Central memory CD8-positive, alpha-beta T cell (primary cell): ENCODE results near the gene ATP2B2.

Source experiments
- ATAC-seq: fragments of 150-1000 bp; cut with Tn5 transposase; replicated peaks from 2 replicates; pipeline ENCODE4 v1.10.0; 2022; ENCODE audit warnings: mild to moderate bottlenecking, moderate FRiP score, moderate number of reproducible peaks; ENCODE audit not compliant: poor library complexity, severe bottlenecking; ENCODE audit errors: extremely low read depth
- DNase-seq, 2 donors: peaks; one replicate each; pipeline ENCODE4 v3.0.0; 2021; ENCODE audit warnings: low spot score in 2 of 2
- H3K27ac Mint-ChIP-seq: one replicate; pipeline ENCODE4 v1.8.0; 2022; ENCODE audit warnings: low read depth, mild to moderate bottlenecking, moderate library complexity, mixed read lengths
- H3K27me3 Mint-ChIP-seq: one replicate; pipeline ENCODE4 v1.8.0; 2022; ENCODE audit warnings: mixed read lengths
- H3K36me3 Mint-ChIP-seq: one replicate; pipeline ENCODE4 v1.8.0; 2022; ENCODE audit warnings: mild to moderate bottlenecking, moderate library complexity, mixed read lengths; ENCODE audit not compliant: insufficient read depth
- H3K4me1 Mint-ChIP-seq: one replicate; pipeline ENCODE4 v1.8.0; 2022; ENCODE audit warnings: mixed read lengths
- H3K4me3 Mint-ChIP-seq: one replicate; pipeline ENCODE4 v1.8.0; 2022; ENCODE audit warnings: mild to moderate bottlenecking, moderate library complexity, mixed read lengths
- H3K9me3 Mint-ChIP-seq: one replicate; pipeline ENCODE4 v1.8.0; 2022; ENCODE audit warnings: mixed read lengths

ATP2B2 gene

DNA sequence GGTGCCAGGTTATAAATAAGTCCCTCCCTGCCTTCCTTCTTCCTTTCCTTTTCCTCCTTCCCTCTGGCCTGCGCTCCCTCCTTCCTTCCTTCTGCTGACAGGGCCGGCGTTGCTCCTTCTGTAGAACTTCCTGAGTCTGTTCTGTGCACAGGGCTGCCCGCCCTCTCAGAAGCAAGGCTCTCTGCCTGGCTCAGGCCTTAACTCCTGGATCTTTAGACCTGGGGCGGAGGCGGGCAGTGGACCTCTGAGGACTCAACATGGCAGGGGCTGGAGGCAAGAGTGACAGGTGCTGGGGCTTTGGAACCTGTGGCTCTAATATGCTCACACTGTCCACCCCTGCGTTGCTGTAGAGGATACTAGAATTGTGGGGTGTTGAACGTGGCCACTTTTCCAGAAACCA lies 98.0 kb downstream of the ATP2B2 start:
- Mint-ChIP-seq H3K4me1 (no peaks in the 10 kb centered on the region), H3K4me3 (no peak overlapping the region)

DNA sequence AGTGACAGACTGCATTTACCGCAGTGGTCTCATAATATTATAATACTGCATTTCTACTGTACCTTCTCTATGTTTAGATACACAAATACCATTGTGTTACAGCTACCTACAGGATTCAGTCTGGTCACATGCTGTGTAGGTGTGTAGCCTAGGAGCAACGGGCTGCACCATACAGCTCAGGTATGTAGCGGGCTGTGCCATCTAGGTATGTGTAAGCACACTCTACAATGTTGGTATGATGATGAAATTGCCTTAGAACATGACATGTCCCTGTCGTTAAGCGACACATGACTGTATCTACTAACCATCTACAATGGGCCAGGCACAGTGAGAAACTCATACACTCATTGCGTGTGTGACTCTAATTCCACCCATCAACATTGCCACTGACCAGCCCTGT lies 99.0 kb downstream of the ATP2B2 start:
- no peak overlapping the region for H3K27ac Mint-ChIP-seq
- no peaks in the 10 kb centered on the region for H3K9me3 Mint-ChIP-seq
- H3K36me3 Mint-ChIP-seq: no peaks in the 10 kb centered on the region
- H3K4me3 Mint-ChIP-seq: no peak overlapping the region
- ATAC-seq (no peak), DNase-seq (no peak)
- H3K27me3 Mint-ChIP-seq: no peaks in the 10 kb centered on the region
- H3K4me1 Mint-ChIP-seq: no peaks in the 10 kb centered on the region

More for the DNA sequence above, 98.0 kb downstream of the ATP2B2 start:
- Mint-ChIP-seq H3K9me3 (no peaks in the 10 kb centered on the region), H3K27me3 (no peaks in the 10 kb centered on the region), H3K36me3 (no peaks in the 10 kb centered on the region), H3K27ac (no peak overlapping the region)
- ATAC-seq: no peak
- no peak for DNase-seq

DNA sequence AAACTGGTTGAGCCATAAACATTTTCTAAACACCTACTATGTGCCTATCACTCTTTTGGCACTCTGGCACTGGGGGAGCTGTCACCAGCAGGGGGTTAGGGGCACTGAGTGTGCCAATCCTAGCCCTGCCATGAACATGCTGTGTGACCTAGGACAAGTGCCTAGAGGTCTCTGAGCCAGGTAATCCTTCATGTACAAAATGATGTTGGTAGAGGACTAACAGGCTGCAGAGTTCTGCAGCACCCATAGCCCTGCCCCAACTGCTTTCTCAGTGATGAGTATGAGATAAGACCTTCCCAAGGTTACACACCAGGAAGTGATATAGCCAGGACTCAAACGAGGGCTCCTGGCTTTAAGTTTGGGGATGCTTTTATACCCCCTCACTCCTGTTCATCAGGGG lies 99.6 kb downstream of the ATP2B2 start:
- no peak for DNase-seq
- Mint-ChIP-seq H3K27ac (no peak overlapping the region), H3K4me1 (no peaks in the 10 kb centered on the region), H3K36me3 (no peaks in the 10 kb centered on the region), H3K9me3 (no peaks in the 10 kb centered on the region), H3K27me3 (no peaks in the 10 kb centered on the region), H3K4me3 (no peak overlapping the region)
- ATAC-seq: no peak

DNA sequence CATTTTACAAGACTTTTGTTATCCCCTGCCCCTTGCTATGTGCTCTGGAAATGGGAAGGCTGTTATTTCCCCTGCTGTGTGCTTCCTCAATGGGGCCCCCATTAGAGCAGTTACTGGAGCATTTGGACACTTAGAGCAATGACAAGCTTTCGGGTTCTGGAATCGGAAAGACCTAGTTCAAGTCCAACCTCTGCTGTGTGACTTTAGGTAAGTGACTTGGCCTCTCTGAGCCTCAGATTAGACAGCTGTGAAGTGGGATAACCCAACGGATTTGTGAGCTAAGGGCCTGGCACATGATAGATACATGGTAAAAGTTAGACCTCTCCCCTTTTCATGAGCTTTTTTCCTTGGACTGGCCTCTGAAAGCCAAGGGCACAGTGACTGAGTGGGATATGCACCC lies 100.5 kb downstream of the ATP2B2 start:
- DNase-seq (no peak), ATAC-seq (no peak)
- H3K36me3 Mint-ChIP-seq: no peaks in the 10 kb centered on the region
- no peaks in the 10 kb centered on the region for H3K9me3 Mint-ChIP-seq
- peaks cover 5% of the 10 kb centered on the region for H3K4me1 Mint-ChIP-seq
- H3K27ac Mint-ChIP-seq: no peak overlapping the region
- no peaks in the 10 kb centered on the region for H3K27me3 Mint-ChIP-seq
- H3K4me3 Mint-ChIP-seq: no peak overlapping the region

DNA sequence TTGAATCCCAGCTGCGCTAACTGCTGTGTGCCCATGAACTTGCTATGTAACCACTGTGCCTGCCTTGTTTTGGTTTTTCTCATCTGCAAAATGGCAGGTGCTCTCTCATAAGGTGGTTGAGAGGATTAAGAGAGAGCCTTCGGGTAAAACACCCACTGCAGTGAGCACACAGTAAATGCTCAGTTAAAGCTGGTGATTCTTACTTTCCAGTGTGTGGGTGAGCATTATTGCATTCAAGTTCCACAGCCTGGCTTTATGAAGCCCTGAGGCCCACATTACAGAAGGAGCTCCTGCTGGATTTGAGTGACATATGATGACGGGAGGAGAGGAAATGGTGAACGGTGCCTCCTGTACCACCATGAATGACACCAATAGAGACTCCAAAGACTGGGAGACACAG lies 101.0 kb downstream of the ATP2B2 start:
- Mint-ChIP-seq H3K4me3 (no peak overlapping the region), H3K9me3 (no peaks in the 10 kb centered on the region), H3K27me3 (no peaks in the 10 kb centered on the region), H3K36me3 (no peaks in the 10 kb centered on the region), H3K4me1 (peaks cover 5% of the 10 kb centered on the region), H3K27ac (no peak overlapping the region)
- no peak for DNase-seq
- no peak for ATAC-seq

DNA sequence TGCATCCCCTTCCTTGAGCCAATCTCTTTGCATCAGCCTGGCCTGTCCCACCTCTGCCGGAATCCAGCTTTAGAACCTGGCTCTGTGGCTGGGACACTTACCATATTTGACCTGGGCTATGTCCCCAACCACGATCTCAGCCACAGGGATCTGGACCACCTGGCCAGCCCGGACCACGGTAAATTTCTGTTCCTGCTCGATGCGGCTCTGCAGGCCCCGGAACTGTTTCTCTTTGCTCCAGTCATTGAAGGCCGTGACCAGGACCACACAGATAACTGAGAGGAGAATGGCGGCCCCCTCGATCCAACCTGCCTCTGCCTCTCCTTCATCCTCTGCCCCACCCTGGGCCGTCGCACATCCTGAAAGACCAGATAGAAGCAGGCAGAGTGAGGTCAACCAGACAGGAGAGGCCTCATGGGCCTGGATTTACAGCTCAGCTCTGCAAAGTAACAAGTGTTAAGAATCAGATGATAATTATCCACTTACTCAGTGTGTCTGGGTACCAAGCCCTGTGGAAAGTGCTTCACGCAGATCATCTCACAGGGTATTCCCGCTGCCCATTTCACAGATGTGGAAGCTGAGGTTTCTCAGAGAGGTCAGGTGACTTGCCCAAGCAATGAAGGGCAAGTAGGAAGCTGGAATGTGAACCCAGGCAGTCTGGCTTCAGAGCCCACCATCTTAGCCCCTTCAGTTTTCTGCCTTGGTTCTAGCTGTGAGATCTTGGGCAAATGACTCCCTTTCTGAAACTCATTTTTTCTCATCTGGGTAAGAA lies 103.2 kb downstream of the ATP2B2 start:
- DNase-seq: no peak
- Mint-ChIP-seq H3K4me3 (no peak overlapping the region), H3K9me3 (no peaks in the 10 kb centered on the region), H3K4me1 (peaks cover 21% of the 10 kb centered on the region), H3K27me3 (no peaks in the 10 kb centered on the region), H3K27ac (no peak overlapping the region), H3K36me3 (no peaks in the 10 kb centered on the region)
- no peak for ATAC-seq

DNA sequence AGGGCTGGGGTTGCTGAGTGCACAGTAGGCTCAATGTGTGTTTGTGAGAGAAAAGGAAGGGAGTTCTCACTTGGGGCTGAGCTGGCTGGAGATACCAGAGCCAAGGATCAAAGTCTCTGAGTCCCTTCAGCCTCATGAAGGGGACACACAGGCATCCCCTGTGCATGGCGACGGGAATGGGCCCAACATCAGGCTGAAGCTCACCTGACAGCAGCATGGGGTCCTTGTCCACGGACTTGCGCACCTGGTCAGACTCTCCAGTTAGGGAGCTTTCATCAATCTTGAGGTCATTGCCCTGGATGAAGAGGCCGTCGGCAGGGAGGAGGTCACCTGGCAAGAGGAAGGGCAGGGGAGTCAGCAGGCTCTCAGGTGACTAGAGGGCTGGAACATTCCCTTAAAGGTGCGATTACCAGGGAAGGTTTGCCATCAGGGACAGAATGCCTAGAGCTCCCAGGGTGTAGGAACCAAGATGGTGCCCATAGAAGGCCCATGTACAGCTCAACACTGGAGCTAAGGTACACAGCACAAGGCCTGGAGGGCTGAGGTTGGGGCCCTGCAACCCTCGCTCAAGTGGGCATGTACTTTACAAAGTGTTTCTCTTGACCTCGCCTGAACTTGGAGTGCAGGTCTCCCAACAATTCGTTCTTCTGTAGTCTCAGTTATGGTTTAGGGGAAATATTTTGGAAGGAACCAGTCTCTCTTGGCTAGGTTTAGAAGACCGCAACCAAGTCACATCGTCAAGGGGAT lies 104.5 kb downstream of the ATP2B2 start:
- Mint-ChIP-seq H3K27me3 (no peaks in the 10 kb centered on the region), H3K27ac (no peak overlapping the region), H3K9me3 (no peaks in the 10 kb centered on the region), H3K36me3 (no peaks in the 10 kb centered on the region), H3K4me3 (no peak overlapping the region), H3K4me1 (peaks cover 34% of the 10 kb centered on the region)
- DNase-seq (no peak), ATAC-seq (no peak)

DNA sequence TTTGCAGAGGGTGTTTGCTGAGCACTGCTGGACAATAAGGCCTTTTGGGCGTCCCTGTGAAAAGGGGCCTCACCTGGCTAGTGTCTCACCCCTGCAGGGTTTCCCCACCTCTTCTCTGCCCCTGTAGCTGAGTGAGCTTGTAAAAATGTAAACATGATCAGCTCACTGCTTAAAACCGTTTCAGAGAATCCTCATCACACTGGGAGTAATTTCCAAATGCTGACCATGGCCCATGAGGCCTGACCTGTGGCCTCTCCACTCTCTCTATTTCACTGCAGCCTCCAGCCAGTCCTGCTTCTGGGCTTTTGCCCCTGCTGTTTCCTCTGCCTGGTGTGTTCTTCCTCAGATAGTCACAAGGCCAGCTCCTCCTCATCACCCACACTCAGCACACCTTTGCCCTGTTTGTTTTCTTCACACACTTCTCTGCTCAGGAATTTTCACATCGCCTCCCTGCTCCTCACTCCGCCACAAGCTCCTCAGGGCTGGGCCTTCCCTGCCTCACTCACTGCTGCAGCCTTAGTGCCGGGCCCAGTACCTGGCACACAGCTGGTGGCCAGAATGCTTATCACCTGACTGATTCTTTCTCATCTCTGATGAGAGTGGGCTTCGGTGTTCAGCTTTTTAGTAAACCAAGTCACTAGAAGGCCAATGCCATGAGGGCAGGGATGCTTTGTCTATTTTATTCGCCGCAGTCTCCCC lies 105.2 kb downstream of the ATP2B2 start:
- H3K4me3 Mint-ChIP-seq: no peak overlapping the region

DNA sequence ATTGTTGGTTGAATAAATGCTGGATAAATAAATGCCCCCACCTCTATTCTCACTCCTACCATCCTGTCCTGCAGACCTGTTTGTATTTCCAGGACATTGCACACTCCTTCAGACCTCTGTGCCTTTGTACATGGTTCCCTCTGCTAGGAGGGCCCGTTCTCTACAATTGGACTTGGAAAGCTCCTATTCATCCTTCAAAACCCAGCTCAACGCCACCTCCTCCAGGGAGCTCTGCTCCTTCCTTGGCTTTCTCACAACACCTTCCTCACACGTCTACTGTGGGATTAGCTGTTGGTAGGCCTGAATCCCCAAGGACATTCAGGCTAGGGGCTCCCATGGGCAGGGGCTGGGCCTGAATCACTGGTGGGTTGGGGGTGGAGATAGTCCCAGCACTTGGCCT lies 105.8 kb downstream of the ATP2B2 start:
- peaks cover 45% of the 10 kb centered on the region for H3K4me1 Mint-ChIP-seq
- no peak for ATAC-seq
- no peak overlapping the region for H3K4me3 Mint-ChIP-seq
- H3K36me3 Mint-ChIP-seq: peaks cover 1% of the 10 kb centered on the region
- no peak for DNase-seq
- H3K9me3 Mint-ChIP-seq: no peaks in the 10 kb centered on the region
- H3K27me3 Mint-ChIP-seq: no peaks in the 10 kb centered on the region
- no peak overlapping the region for H3K27ac Mint-ChIP-seq

More for the DNA sequence above, 105.2 kb downstream of the ATP2B2 start:
- Mint-ChIP-seq H3K27me3 (no peaks in the 10 kb centered on the region), H3K36me3 (peaks cover 1% of the 10 kb centered on the region), H3K27ac (no peak overlapping the region), H3K9me3 (no peaks in the 10 kb centered on the region), H3K4me1 (peaks cover 41% of the 10 kb centered on the region)
- ATAC-seq (no peak), DNase-seq (no peak)

DNA sequence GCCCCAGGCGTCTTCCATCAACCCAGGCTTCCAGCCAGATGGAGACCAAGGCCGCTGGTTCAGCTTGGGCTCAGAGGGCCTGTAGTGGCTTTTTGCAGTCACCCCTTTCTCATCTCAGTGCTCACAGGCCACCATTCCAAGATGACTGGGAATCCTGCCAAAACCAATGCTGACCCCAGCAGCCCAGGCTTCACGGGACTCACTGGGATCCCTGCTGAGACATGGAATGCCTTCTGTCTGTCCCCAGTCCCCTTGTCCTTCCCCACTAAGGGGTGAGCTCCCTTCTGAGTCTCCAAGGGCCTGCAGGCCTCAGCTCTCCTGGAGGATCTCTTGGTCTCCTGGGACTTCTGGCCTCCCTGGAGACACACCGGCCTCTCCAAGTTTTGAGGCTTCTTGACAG lies 107.0 kb downstream of the ATP2B2 start:
- H3K4me3 Mint-ChIP-seq: no peak overlapping the region

DNA sequence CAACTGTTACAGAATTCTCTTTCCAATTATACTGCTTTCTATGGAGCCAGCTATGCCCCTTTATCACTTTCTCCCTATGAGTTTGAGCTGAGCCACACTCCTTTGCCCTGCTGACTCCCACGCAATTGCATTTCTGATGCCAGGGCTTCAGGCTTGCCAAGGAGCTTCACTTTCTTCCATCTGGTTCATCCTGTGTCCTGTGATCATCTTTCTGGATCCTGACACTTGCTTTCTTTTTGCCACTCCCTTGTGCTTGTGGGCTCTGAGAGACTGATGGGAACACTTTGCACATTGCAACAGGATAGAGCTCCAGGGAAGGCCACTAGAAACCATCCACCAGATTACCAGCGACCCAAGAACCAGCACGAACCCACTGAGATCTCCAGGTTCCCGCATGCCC lies 107.5 kb downstream of the ATP2B2 start:
- no peaks in the 10 kb centered on the region for H3K9me3 Mint-ChIP-seq
- H3K27me3 Mint-ChIP-seq: no peaks in the 10 kb centered on the region
- H3K4me1 Mint-ChIP-seq: peaks cover 45% of the 10 kb centered on the region
- DNase-seq (no peak), ATAC-seq (no peak)
- no peak overlapping the region for H3K27ac Mint-ChIP-seq
- peaks cover 1% of the 10 kb centered on the region for H3K36me3 Mint-ChIP-seq
- no peak overlapping the region for H3K4me3 Mint-ChIP-seq

More for the DNA sequence above, 107.0 kb downstream of the ATP2B2 start:
- ATAC-seq: no peak
- DNase-seq: no peak
- Mint-ChIP-seq H3K27me3 (no peaks in the 10 kb centered on the region), H3K27ac (peak overlapping the region; percentile 29), H3K4me1 (peaks cover 45% of the 10 kb centered on the region), H3K9me3 (no peaks in the 10 kb centered on the region), H3K36me3 (peaks cover 1% of the 10 kb centered on the region)

DNA sequence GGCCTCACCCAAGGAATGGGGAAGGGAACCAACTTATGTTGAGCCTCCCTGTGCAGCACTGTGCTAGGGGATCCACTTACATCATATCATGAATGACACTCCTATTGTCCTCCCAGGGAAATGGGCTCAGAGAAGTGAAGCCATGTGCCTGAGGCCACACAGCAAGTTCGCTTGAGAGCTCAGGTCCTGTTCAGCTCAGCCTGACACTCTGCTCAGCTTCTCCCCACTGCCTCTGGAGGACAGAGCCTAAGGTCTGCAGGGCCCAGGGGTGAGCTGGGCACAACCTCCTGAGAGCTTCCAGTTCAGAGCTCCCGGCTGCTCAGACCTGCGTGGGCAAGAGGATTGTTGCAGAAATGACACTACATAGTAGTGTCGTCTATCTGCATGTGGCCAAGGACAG lies 108.5 kb downstream of the ATP2B2 start:
- Mint-ChIP-seq H3K4me1 (peaks cover 48% of the 10 kb centered on the region), H3K9me3 (no peaks in the 10 kb centered on the region), H3K4me3 (no peak overlapping the region), H3K36me3 (peaks cover 1% of the 10 kb centered on the region), H3K27ac (peak overlapping the region; percentile 60), H3K27me3 (no peaks in the 10 kb centered on the region)
- no peak for ATAC-seq
- DNase-seq: no peak
